Body of pancreas (tissue), 4 donors: Measurements from ENCODE around the gene DTNBP1.

ENCODE experiments used
- CTCF ChIP-seq, 7 experiments: fragments of 450-650 bp in 4 of 7; fragments of 200-600 bp in 3 of 7; sonication (generic) in 3 of 7; IDR thresholded peaks; one replicate each; pipeline ENCODE4 v1.5.1; 2016 to 2019; ENCODE audit warnings: antibody characterized with exemption in 7 of 7
- POLR2A ChIP-seq, 3 donors: fragments of 450-650 bp; IDR thresholded peaks; one replicate each; pipeline ENCODE4 v1.6.1; 2016; ENCODE audit warnings: antibody characterized with exemption in 3 of 3, mild to moderate bottlenecking in 2 of 3

- TF ChIP-seq CTCF (IDR thresholded peaks at IDR 0.05) = no peak
- no peak for TF ChIP-seq POLR2A (IDR thresholded peaks at IDR 0.05)
These were observed 155.6 kb downstream of the DTNBP1 start for GRCh38 chr6:15507221-15507620.
